NCI-H2227 treated with DMSO at 0.1 percent for 48 hours (cell line): ENCODE results near the gene CDYL2.

Source experiments
- DNase-seq: peaks from one replicate; lab custom pipeline; 2025; lab: John Stamatoyannopoulos, UW

The CDYL2 gene

DNA sequence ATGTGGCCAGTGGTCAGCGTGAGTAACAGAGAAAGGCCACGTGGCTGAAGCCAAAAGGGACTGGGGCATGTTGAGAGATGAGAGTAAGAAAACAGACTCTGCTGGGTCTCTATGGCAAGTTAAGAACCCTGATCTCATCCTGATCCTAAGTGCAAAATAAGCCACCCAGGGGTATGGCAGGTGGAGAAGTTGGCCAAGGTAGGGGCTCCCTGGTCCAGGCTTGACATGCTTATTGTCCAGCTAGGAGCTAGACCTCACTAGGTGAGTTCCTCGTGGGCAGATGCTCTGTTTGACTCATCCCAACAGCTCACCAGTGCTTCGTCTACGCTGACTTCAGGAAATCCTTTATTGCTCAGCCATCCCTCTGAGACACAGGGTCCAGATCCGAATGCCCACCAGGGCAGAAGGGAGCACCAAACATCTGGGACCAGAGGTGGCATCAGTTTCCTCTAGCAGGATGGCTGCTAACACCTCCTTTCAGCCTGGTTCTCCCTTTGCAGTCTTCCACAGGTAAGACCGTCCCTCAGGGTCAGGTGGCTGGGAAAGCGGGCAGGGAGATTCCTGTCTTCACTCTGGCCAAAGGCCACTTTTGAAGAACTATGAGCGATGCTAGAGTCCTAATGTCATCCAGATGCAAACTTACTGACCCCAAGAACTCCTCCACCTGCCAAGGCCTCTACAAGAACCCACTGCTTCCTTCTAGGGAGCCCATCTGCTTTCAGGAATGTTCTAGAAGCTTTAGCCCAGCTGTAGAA, 99.5 kb downstream of the CDYL2 start:
- no peak for DNase-seq

DNA sequence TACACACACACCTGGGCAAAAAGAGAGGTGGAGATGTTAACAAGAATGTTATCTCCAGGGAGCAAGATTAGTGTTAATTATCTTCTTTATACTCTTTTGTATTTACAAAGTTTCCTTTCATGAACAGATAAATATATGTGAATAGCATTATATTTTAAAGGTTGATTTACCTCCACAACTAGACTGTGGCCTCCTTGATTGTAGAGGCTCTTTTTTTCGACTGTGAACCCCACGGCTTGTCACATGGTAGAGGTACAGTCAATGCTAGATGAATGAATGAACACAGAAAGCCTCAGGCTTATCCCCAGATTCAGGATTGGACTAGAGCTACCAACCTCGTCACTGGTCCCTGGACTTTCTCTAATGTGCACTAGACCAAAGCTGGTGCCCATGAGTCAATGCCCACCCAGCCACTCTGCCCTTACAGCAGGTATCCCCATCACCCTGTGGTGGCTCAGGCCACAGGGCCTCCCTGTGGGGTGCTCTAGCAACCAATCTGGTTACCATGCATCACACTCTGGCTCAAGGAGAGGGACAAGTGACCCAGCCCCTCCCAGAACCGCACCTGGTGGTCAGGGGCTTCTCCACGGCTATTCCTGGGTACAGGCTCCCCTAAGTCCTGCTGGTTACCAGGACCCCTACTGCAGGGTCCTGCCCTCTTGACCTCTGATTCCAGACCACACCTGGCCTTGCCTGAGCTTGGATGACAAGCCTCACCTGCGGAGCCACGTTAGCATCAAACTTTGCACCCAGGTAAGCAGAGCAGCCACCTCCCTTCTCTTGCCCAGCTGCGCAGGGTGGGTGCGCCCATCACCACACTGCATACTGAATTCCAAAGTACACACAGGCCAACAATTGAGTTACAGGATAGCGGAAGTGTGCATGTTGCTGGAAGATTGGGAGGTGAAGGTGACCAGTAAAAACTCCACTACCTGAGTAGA, 101.0 kb downstream of the CDYL2 start:
- DNase-seq = no peak

DNA sequence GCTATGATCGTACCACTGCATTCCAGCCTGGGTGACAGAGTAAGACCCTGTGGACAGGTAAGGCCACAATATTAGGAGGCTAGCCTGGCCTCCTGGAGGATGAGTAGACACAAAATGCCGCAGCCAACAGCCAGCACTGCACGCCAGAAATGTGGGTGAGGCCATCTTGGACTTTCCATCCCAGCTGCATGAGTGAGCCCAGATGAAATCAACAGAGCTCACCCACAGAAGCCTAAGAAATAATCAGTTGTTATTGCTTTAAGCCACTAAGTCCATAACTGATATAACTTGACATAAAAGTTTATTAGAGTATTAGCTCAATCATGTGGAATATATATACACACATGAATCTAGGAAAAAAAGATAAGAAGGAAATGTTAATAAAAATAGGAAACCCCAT, 101.7 kb downstream of the CDYL2 start:
- no peak for DNase-seq

DNA sequence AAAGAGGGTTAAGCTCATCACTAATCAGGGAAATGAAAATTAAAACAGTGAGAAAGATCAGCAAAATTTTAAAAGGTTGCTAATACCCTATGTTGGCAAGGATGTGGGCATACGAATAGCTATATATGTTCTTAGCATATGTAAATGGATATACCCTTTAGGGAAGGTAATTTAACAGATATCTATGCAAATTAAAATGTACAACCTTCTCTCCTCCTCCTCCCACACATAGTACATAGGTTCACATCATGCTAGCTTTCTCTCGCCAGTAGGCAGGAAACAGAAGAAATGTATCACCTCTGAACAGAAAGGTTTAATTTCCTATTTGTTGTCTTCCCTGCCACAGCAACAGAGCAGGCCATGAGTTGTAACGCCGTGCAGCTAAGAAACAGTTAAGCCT, 103.8 kb downstream of the CDYL2 start:
- no peak for DNase-seq

DNA sequence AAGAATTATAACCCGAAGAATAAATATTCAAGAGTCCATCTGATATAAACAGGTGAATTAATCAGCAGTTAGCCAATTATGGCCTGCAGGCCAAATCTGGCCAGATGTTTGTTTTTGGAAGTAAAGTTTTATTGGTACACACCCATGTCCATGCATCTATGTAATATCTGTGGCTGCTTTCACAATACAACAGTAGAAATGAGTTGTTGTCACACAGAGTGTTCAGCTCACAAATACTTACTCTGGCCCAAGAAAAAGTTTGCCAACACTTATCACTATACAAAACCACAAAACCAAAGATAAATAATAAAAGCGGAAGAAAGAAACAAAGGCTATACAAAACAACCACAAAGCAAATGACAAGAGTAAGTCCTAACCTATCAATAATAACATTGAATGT, 109.4 kb downstream of the CDYL2 start:
- DNase-seq = no peak

DNA sequence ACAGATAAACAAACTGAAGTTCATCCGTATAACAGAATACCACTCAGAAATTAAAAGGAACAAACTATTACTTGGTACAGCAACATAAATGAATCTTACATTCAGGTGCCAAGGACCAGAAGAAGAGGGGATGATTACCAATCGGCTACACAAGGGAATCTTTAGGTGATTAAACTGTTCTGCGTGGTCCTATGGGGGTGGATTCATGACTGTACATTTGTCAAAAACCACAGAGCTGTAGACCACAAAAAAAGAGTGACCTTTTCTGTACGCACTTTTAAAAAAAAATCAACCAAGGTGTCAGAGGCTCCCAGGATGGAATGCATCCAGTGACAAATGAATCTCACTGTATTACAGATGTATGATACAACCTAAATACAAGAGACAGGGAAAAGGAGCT, 110.8 kb downstream of the CDYL2 start:
- no peak for DNase-seq

DNA sequence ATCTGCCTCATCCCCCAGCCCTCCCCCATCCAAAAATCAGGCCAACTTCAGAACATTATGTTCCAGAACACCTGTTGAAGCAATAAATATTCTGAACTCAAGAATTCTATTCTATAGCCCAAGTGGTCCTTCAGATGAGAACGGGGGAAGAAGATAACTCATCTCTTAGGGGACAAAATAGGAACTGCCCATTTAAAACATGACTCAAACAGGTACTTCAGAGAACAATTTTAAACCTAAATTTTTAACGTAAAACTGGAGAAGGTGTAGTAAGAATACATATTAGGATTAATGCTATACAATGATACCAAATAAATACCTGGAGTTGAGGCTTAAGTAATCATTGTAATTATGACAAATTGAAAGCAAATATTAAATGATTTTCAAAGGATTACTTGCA, 112.1 kb downstream of the CDYL2 start:
- no peak for DNase-seq

DNA sequence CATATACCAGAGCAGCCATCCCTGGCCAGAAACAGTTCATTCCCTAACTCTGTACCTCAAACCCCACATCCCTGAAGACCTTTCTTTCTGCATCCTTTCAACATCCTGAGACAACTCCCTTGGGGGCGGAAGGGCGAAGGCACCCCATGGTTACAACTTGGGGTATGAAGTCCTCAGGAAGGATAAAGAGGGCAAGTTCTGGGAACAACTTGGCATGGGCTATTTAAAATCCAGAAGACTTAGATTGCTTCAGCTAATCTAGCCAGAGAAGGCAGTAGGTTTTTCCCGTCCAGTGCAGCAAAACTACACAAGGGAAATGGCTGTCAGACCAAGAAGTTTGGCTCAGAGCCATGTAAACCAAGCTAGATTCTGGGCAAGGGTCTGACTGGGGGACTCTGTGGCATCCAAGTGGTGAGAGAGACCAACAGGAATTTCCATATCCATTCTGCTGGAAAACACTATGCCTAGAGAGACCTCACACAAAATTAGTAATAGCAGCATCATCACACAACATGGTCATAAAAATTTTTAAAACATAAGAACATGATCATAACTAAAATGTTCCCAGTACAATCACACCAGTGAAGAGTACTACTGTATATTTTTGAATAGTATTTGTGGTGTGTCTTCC, 113.2 kb downstream of the CDYL2 start:
- DNase-seq = no peak

DNA sequence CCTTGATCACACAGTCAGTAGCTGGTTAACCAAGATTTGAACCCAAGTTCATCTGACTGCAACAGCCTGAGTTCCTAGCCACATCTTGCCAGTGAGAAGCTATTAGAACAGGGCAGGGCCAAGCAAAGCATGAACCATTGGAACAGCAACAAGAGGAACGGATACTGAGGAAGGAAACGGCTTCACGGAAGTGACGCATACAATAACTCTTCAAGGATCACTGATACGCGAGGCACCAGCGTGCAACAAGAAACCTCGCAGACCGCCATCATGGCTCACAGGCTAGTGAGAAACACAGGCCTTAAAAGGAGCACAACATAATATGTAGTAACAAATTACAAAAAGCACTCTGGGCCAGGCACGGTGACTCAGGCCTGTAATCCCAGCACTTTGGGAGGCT, 114.9 kb downstream of the CDYL2 start:
- no peak for DNase-seq

DNA sequence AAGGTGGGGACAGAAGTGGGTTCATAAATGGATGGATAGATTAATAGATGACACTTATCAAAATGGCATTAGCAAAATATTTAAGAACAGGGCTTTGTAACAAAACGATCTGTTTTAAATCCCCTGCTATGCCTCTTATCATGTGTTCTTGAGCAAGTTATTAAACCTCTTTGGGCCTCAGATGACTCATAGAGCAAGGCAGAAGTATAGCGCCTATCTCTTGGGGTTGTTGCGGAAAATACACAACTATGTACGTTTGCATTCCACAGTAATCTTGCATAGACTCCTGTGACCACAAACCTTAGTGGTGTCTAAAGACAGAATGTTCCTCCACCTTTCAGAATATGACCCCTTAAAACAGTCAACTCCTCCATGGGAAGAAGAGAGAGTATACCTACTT, 116.8 kb downstream of the CDYL2 start:
- no peak for DNase-seq

DNA sequence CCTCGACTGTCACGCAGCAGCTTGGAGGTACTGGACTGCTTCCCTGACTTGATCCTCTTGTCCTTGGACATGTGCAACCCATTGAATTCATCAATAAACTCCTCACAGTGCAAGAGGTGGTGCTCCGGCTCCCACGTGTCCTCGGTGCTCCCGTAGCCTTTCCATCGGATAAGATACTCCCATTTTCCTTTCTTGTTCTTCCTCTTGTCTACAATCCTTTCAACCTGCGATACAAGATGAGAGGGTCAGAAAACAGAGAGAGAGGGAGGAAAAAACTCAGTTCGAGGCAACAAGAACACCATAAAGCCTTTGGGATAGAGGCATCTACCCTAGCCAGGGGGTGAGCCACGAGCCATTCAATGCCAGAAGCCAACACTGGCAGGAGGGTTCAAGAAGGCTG, 119.5 kb downstream of the CDYL2 start:
- no peak for DNase-seq

DNA sequence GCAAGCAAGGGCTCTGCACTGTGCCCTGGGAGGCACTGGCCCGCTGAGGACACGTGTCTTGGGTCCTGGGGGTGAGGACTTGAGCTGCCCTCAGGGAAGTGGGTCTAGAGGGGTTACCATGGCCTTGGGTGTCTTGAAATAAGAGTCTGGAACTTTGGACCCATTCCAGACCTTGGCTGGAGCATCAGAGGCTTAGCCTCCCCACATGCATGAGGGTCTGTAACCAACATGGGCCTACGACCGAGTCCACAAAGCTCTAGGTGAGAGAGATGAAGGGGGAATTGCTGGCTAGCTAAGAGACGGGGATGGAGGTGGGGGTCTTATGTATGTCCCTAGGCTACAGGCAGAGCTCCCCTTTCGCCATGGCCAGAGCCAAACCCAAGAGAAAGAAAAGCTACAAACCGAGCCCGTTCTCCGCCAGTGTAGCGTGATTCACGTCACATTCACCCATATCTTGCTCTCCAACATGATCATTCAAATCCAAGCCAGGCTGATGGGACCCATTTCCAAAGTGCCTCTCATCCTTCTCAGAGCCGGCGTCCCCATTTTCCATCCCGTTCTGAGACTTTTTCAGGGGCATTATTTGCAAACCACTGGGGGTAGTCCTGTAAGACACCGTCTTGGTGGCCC, 120.1 kb downstream of the CDYL2 start:
- DNase-seq = no peak

DNA sequence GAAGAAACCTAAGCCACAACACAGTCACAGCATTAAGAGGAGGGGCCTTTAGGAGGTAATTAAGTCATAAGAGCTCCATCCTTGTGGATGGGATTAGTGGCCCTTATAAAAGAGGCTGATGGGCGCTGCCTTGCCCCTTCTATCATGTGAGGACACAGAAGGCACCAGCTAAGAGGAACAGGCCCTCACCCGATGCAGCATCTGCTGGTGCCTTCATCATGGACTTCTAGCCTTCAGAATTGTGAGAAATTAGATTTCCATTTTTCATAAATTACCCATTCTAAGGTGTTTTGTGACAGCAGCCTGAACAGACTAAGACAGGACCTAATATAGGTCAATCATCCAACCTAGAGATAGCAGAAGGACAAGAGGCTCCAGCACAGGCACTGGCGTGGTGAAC, 120.8 kb downstream of the CDYL2 start:
- DNase-seq = no peak

DNA sequence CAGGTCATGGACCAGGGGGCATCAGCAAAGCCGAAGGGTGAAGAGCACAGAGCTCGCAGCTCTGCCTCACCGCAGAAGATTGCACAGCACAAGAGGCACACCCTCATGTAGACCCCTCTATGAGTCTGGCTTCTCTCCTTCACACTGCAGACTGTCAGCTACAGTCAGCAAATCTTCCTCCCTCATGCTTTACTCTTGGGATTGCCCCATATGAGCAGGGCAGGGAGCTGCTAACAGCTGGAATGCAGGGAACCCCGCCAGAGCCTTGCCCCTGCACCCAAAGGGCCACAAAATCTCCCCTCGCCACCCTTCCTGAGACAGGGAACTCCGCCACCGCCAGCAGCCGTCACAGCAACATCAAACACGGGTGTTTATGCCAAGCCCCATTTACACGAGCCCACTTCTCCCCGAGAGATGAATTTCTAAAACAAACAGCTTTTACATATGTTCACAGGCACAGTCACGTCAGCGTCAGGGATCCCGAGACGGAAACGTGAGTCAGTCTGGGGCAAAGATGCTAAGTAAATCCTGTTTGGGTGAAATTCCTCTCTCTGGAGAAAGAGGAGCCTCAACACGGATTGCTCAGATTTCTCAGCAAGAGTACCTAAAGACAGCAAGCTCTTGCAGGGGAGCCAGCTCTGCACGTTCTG, 121.9 kb downstream of the CDYL2 start:
- no peak for DNase-seq

DNA sequence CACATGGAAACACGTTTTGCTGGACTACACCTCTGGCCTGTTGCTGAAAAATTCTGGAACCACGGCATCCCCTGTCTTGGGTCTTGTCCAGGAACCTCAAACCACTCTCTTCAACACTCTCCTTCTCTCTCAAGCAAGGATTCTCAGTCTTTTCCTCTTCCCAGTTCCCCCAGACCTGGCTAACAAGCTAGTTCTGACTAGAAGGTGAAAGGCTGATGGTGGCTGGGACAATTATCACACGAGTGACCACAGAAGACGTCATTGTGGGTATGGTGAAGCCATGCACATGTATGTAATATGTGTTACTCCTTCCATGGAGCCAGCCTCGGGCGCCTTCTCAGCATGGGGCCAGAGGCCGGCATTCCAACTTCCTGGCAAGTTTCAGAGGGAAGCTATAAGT, 123.0 kb downstream of the CDYL2 start:
- no peak for DNase-seq

DNA sequence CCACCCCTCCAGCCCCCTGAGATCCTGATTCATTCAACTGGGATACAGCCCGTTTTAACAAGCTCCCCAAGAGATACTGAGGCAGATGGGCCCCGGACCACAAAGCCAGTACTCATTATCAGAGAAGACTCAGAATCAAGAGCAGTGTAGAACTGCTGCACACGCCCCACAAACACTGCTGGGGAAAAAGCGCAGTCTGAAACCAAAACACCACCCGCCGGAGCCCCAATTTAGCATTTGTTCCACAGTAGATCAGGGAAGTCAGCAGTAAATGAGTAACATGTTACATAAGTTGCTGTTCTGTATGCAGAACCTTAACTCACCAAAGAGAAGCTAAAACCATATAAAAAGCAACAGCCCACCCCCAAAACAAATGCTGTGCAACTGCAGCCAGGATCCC, 123.6 kb downstream of the CDYL2 start:
- DNase-seq = no peak

DNA sequence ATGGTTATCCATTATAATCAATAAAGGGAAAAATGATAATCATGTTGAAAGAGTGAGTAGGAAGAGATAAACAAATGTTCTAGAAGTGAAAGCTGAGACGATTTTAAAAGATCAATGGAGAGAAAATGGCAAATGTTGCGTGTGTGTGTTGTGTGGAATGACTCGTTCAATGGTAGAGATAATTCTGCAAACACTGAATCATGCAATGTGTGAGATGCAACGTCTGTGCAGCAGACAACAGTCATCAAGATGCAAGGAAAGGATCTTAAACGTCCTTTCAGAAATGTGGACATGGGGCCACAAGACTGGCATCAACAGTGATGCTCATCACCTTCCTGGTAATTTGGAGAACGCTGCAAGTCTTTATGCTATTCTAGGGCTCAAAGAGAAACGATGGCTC, 124.4 kb downstream of the CDYL2 start:
- no peak for DNase-seq

DNA sequence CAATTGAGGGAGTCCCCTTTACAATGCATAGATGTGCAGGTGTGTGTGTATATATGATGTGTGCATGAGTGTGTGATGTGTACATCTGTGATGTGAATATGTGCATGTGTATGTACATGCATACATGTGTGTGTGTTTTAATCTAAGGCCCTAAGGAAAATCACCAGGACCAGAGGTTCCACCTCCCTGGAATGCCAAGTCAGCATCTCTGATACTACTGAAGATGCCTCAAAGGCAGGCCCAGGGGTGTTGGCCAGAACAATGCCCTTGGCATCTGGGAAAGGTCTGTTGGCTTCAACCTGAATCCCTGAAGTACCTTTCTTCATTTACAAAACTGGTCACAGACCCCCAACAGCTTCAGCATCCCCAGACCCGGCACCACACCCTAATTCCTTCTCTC, 129.5 kb downstream of the CDYL2 start:
- no peak for DNase-seq

DNA sequence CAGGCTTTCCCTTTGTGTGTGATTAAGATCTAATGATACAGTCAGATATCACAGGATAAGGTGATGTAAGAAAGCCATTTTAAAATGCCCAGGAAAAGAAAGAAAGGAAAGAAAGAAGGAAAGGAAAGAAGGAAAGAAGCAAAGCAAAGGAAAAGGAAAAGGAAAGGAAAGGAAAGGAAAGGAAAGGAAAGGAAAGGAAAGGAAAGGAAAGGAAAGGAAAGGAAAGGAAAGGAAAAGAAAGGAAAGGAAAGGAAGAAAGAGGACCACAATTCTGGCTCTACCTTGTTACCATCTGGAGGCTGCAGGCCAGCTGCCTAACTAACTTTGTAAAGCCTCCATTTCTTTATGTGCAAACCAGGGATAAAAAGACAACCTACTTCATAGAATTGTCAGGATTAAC, 132.0 kb downstream of the CDYL2 start:
- DNase-seq = no peak

DNA sequence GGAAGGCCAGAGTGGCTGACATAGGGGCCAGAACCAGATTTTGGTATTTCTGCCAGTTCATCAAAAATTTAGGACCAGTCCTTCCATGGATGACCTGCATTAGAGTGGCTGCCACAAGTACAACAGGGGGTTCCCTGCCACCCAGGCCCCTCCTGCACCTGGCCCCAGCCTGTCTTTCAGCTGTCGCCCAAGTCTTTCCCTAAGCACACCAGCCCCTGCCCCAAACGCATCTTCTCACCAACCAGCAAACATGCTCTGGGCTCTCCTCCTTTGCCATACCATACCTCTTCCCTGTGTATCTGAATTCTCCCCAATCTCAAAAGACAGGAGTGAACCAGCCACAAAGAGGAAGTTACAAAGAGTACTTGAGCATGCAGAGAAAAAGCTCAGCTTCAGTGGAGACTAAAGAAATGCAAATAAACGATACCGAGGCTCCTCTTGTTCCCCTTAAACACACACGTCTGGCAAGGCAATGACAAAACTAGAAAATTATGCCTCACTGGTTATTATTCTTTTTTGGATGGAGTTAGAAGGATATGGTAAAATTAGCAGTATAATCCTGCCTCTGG, 133.0 kb downstream of the CDYL2 start:
- DNase-seq = no peak

DNA sequence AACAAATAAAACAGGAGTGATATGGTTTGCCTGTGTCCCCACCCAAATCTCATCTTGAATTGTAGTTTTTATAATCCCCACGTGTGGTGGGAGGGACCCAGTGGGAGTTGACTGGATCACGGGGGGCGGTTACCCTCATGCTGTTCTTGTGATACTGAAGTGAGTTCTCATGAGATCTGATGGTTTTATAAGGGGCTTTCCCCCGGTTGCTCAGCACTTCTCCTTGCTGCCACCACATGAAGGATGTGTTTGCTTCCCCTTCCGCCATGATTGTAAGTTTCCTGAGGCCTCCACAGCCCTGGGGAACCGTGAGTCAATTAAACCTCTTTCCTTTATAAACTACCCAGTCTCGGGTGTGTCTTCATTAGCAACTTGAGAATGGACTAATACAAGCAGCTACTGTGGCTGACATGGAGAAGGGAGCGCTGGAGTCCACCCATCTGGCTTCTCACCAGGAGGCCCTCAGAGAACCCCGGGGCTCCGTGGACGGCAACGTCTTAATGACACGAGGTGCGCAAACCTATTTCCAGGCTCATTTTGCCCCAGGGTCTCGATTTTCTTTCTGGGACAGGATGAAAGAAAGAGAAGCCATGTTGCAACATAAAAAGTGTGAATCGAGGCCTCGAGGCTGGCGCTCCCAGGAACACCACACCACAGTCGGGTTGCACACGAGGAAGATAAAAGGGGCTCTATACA, 134.1 kb downstream of the CDYL2 start:
- no peak for DNase-seq
